Neural cell (in vitro differentiated cells): Measurements from ENCODE around the gene REEP1. TPM values are rescaled to one million over a fixed set of nuclear protein-coding genes. Genes with fewer than 3 reads are reported as not detected.

ENCODE experiments used
- H2AFZ ChIP-seq: fragments of 200-600, 300-800 bp; sonication (generic), shearing (Covaris generic); 2 replicates; pipeline ENCODE4 v1.6.0; 2014; ENCODE audit warnings: low read depth, mild to moderate bottlenecking, antibody characterized with exemption, low read length, moderate library complexity
- H3F3A ChIP-seq: fragments of 200-600 bp; shearing (Covaris generic); 2 replicates; pipeline ENCODE4 v1.6.1; 2016; ENCODE audit warnings: mild to moderate bottlenecking, moderate library complexity, mixed read lengths, antibody characterized with exemption, low read length; ENCODE audit not compliant: insufficient read depth, poor library complexity, severe bottlenecking
- H3K27ac ChIP-seq: fragments of 200-600, 300-800 bp; sonication (generic), shearing (Covaris generic); 2 replicates; pipeline ENCODE4 v1.5.1; 2014; ENCODE audit warnings: mild to moderate bottlenecking, low read length, moderate library complexity
- H3K27me3 ChIP-seq: fragments of 300-800, 200-600 bp; sonication (generic), shearing (Covaris generic); 2 replicates; pipeline ENCODE4 v1.6.0; 2014; ENCODE audit warnings: mild to moderate bottlenecking, low read depth, low read length, moderate library complexity; ENCODE audit not compliant: insufficient read depth
- H3K36me3 ChIP-seq: fragments of 300-800, 200-600 bp; sonication (generic), shearing (Covaris generic); 2 replicates; pipeline ENCODE4 v1.5.1; 2014; ENCODE audit warnings: mild to moderate bottlenecking, antibody characterized with exemption, low read length, moderate library complexity; ENCODE audit not compliant: insufficient read depth
- H3K4me2 ChIP-seq: fragments of 300-800, 200-600 bp; sonication (generic), shearing (Covaris generic); 2 replicates; pipeline ENCODE4 v1.6.0; 2014; ENCODE audit warnings: mild to moderate bottlenecking, low read length
- H3K4me3 ChIP-seq: fragments of 300-800, 200-600 bp; sonication (generic), shearing (Covaris generic); 2 replicates; pipeline ENCODE4 v1.5.1; 2014; ENCODE audit warnings: mild to moderate bottlenecking, low read length, moderate library complexity
- H3K79me2 ChIP-seq: fragments of 200-600 bp; shearing (Covaris generic); replicated peaks from 2 replicates; pipeline ENCODE4 v1.6.0; 2014; ENCODE audit warnings: mild to moderate bottlenecking, low read length, moderate library complexity; ENCODE audit not compliant: insufficient read depth
- H3K9ac ChIP-seq: fragments of 300-800, 200-600 bp; sonication (generic), shearing (Covaris generic); 2 replicates; pipeline ENCODE4 v1.6.1; 2016; ENCODE audit warnings: mild to moderate bottlenecking, low read length, mixed read lengths
- H3K9me2 ChIP-seq: fragments of 200-600 bp; shearing (Covaris generic); 2 replicates; pipeline ENCODE4 v1.6.1; 2016; ENCODE audit warnings: mild to moderate bottlenecking, low read length, mixed read lengths; ENCODE audit not compliant: insufficient read depth
- H3K9me3 ChIP-seq: fragments of 200-600, 300-800 bp; sonication (generic), shearing (Covaris generic); 2 replicates; pipeline ENCODE4 v1.6.1; 2016; ENCODE audit warnings: mild to moderate bottlenecking, mixed run types, low read length, moderate library complexity, mixed read lengths
- H4K20me1 ChIP-seq: fragments of 200-600 bp; shearing (Covaris generic); 2 replicates; pipeline ENCODE4 v1.6.1; 2016; ENCODE audit warnings: mild to moderate bottlenecking, mixed run types; ENCODE audit not compliant: insufficient read depth
- CTCF ChIP-seq: fragments of 450-650 bp; IDR thresholded peaks from 2 replicates; pipeline ENCODE4 v1.5.1; 2014; ENCODE audit warnings: antibody characterized with exemption, mild to moderate bottlenecking, moderate library complexity; ENCODE audit not compliant: poor library complexity, severe bottlenecking
- EP300 ChIP-seq: fragments of 450-650 bp; conservative IDR thresholded peaks from 2 replicates; pipeline ENCODE4 v1.6.1; 2014; ENCODE audit warnings: antibody characterized with exemption, mild to moderate bottlenecking, moderate library complexity; ENCODE audit not compliant: poor library complexity, severe bottlenecking
- EZH2 ChIP-seq: fragments of 200-600, 300-800 bp; shearing (Covaris generic), sonication (generic); IDR thresholded peaks from 2 replicates; pipeline ENCODE4 v1.6.1; 2014; ENCODE audit warnings: antibody characterized with exemption, low read length, borderline replicate concordance, mild to moderate bottlenecking; ENCODE audit not compliant: insufficient read depth, poor library complexity, severe bottlenecking
- MXI1 ChIP-seq: fragments of 450-650 bp; conservative IDR thresholded peaks from 2 replicates; pipeline ENCODE4 v1.6.1; 2014; ENCODE audit warnings: antibody characterized with exemption, mild to moderate bottlenecking; ENCODE audit not compliant: poor library complexity, severe bottlenecking
- POLR2AphosphoS5 ChIP-seq: IDR thresholded peaks from 2 replicates; pipeline ENCODE4 v1.6.1; 2012
- RAD21 ChIP-seq: fragments of 450-650 bp; conservative IDR thresholded peaks from 2 replicates; pipeline ENCODE4 v1.6.1; 2014; ENCODE audit warnings: antibody characterized with exemption, mild to moderate bottlenecking, moderate library complexity
- SMC3 ChIP-seq: fragments of 450-650 bp; conservative IDR thresholded peaks from 2 replicates; pipeline ENCODE4 v1.6.1; 2014; ENCODE audit warnings: antibody characterized with exemption, mild to moderate bottlenecking, moderate library complexity; ENCODE audit not compliant: poor library complexity
- TAF1 ChIP-seq: IDR thresholded peaks from 2 replicates; pipeline ENCODE4 v1.6.1; 2012; ENCODE audit warnings: low read depth
- polyA plus RNA-seq: library from polyadenylated mRNA; depleted of rRNA; stranded (reverse); fragments of >200 nt; gene quantifications from 2 replicates; pipeline ENCODE4 v1.2.3, GENCODE V29; 2014
- TF ChIP-seq, protein P1 (sequence below): IDR thresholded peaks from 2 replicates; pipeline ENCODE4 v1.6.1; 2012; ENCODE audit warnings: borderline replicate concordance

Gene REEP1
- polyA plus RNA-seq, 1 donor from 2014 or later: 121 TPM

GRCh38 chr2:86382698-86383097, 45.3 kb upstream of the REEP1 start:
- Histone ChIP-seq H3K9ac (no peak overlapping the region), H4K20me1 (no peaks in the 10 kb centered on the region), H3K9me2 (no peaks in the 10 kb centered on the region), H3K4me2 (no peak overlapping the region), H3K9me3 (no peaks in the 10 kb centered on the region), H2AFZ (no peak overlapping the region), H3F3A (no peaks in the 10 kb centered on the region), H3K27ac (no peak overlapping the region), H3K79me2 (no peaks in the 10 kb centered on the region), H3K4me3 (no peak overlapping the region), H3K27me3 (no peaks in the 10 kb centered on the region), H3K36me3 (no peaks in the 10 kb centered on the region)
- no peak for TF ChIP-seq SMC3
- TF ChIP-seq CTCF: no peak
- no peak for TF ChIP-seq EZH2
- TF ChIP-seq, protein P1, sequence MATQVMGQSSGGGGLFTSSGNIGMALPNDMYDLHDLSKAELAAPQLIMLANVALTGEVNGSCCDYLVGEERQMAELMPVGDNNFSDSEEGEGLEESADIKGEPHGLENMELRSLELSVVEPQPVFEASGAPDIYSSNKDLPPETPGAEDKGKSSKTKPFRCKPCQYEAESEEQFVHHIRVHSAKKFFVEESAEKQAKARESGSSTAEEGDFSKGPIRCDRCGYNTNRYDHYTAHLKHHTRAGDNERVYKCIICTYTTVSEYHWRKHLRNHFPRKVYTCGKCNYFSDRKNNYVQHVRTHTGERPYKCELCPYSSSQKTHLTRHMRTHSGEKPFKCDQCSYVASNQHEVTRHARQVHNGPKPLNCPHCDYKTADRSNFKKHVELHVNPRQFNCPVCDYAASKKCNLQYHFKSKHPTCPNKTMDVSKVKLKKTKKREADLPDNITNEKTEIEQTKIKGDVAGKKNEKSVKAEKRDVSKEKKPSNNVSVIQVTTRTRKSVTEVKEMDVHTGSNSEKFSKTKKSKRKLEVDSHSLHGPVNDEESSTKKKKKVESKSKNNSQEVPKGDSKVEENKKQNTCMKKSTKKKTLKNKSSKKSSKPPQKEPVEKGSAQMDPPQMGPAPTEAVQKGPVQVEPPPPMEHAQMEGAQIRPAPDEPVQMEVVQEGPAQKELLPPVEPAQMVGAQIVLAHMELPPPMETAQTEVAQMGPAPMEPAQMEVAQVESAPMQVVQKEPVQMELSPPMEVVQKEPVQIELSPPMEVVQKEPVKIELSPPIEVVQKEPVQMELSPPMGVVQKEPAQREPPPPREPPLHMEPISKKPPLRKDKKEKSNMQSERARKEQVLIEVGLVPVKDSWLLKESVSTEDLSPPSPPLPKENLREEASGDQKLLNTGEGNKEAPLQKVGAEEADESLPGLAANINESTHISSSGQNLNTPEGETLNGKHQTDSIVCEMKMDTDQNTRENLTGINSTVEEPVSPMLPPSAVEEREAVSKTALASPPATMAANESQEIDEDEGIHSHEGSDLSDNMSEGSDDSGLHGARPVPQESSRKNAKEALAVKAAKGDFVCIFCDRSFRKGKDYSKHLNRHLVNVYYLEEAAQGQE: no peak
- TF ChIP-seq EP300: no peak
- TF ChIP-seq POLR2AphosphoS5: no peak
- TF ChIP-seq RAD21: no peak
- TF ChIP-seq TAF1: no peak
- TF ChIP-seq MXI1: no peak

GRCh38 chr2:86382108-86382507, 44.7 kb upstream of the REEP1 start:
- Histone ChIP-seq H3K4me2 (no peak overlapping the region), H3K36me3 (no peaks in the 10 kb centered on the region), H4K20me1 (no peaks in the 10 kb centered on the region), H3K27ac (no peak overlapping the region), H3K9me3 (no peaks in the 10 kb centered on the region), H2AFZ (no peak overlapping the region), H3K9me2 (no peaks in the 10 kb centered on the region), H3K4me3 (no peak overlapping the region), H3K27me3 (no peaks in the 10 kb centered on the region), H3K9ac (no peak overlapping the region), H3F3A (no peaks in the 10 kb centered on the region), H3K79me2 (no peaks in the 10 kb centered on the region)
- TF ChIP-seq RAD21 (no peak), TAF1 (no peak), MXI1 (no peak), SMC3 (no peak), EZH2 (no peak), EP300 (no peak)
- TF ChIP-seq, protein P1: no peak
